ENCODE data around the gene TIAM2.

Gene TIAM2

GRCh38 chr6:155142168-155143028 lies 147.3 kb downstream of the TIAM2 start:
- TF ChIP-seq CTCF (IDR thresholded peaks at IDR 0.05; ENCODE audit: low read depth, low read length, missing control alignments): no peak
- H3K4me3 ChIP-seq (ENCODE audit: low read depth, low read length): no peak overlapping the region
- no peak for DNase-seq (ENCODE audit: low read depth)

GRCh38 chr6:155143029-155143577 lies 148.0 kb downstream of the TIAM2 start:
- DNase-seq (ENCODE audit: low read depth): no peak
- TF ChIP-seq CTCF (IDR thresholded peaks at IDR 0.05; ENCODE audit: low read depth, low read length, missing control alignments): no peak
- H3K4me3 ChIP-seq (ENCODE audit: low read depth, low read length): no peak overlapping the region

GRCh38 chr6:155143578-155144106 lies 148.5 kb downstream of the TIAM2 start:
- no peak overlapping the region for H3K4me3 ChIP-seq (ENCODE audit: low read depth, low read length)

GRCh38 chr6:155146205-155146604 lies 151.1 kb downstream of the TIAM2 start:
- TF ChIP-seq CTCF (IDR thresholded peaks at IDR 0.05; ENCODE audit: low read depth, low read length, missing control alignments): no peak
- H3K4me3 ChIP-seq (ENCODE audit: low read depth, low read length): no peak overlapping the region
- DNase-seq (ENCODE audit: low read depth): no peak

More at GRCh38 chr6:155143578-155144106, 148.5 kb downstream of the TIAM2 start:
- TF ChIP-seq CTCF (IDR thresholded peaks at IDR 0.05; ENCODE audit: low read depth, low read length, missing control alignments): no peak
- no peak for DNase-seq (ENCODE audit: low read depth)

- no peak for DNase-seq (ENCODE audit: low read depth)
- no peak overlapping the region for H3K4me3 ChIP-seq (ENCODE audit: low read depth, low read length)
- TF ChIP-seq CTCF (IDR thresholded peaks at IDR 0.05; ENCODE audit: low read depth, low read length, missing control alignments): no peak
Observed at GRCh38 chr6:155147958-155148663, 153.0 kb downstream of the TIAM2 start.

GRCh38 chr6:155150967-155151671 lies 156.0 kb downstream of the TIAM2 start:
- TF ChIP-seq CTCF (IDR thresholded peaks at IDR 0.05; ENCODE audit: low read depth, low read length, missing control alignments): no peak
- H3K4me3 ChIP-seq (ENCODE audit: low read depth, low read length): no peak overlapping the region
- no peak for DNase-seq (ENCODE audit: low read depth)
